PFSK-1 (cell line): ENCODE data around the gene ISM1.

ENCODE experiments used
- FOXP2 ChIP-seq: optimal IDR thresholded peaks from 2 replicates; pipeline ENCODE3; 2011; ENCODE audit warnings: borderline replicate concordance, control low read depth, inconsistent platforms; ENCODE audit not compliant: insufficient read depth; ENCODE audit errors: extremely low read length, extremely low read depth
- POLR2AphosphoS5 ChIP-seq: IDR thresholded peaks from 2 replicates; pipeline ENCODE4 v1.6.1; 2012; ENCODE audit warnings: low read depth, mild to moderate bottlenecking, control low read depth, low read length, moderate library complexity
- SIN3A ChIP-seq: IDR thresholded peaks from 2 replicates; pipeline ENCODE4 v1.6.1; 2012; ENCODE audit warnings: mild to moderate bottlenecking, low read length, moderate library complexity, borderline replicate concordance; ENCODE audit not compliant: insufficient read depth
- TAF1 ChIP-seq: IDR thresholded peaks from 2 replicates; pipeline ENCODE4 v1.6.1; 2012; ENCODE audit warnings: low read length, control low read depth, borderline replicate concordance; ENCODE audit not compliant: insufficient read depth
- TF ChIP-seq, protein P1 (sequence below), 2 experiments: IDR thresholded peaks; 2 replicates each; pipeline versions ENCODE4 v1.6.1 to v1.8.0; 2011 to 2012; ENCODE audit warnings: low read depth in 2 of 2, low read length in 2 of 2, control low read depth in 1 of 2, inconsistent platforms in 1 of 2, mild to moderate bottlenecking in 1 of 2, moderate library complexity in 1 of 2; ENCODE audit not compliant: insufficient read depth in 1 of 2

ISM1 gene

DNA sequence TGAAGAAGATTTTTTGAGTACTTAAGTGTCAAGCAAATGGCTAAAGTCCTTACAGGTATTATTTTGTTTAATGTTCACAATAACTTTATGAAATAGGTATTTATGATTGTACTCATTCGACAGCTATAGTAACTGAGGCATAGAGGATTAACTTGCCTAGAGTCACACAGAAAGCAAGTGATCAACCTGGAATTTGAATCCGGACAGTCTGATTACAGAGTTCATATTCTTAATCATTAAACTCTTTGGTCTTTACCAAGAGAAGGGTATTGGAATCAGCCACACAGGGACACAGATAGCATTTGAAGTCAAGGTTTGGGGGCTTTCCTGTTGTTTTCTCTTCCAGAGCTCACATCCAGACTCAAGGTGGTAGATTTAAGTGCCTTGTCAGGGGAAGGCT is 69.7 kb downstream of the ISM1 start:
- TF ChIP-seq FOXP2 = no peak
- no peak for TF ChIP-seq TAF1
- TF ChIP-seq POLR2AphosphoS5 = no peak
- no peak for TF ChIP-seq SIN3A
- TF ChIP-seq, protein P1, sequence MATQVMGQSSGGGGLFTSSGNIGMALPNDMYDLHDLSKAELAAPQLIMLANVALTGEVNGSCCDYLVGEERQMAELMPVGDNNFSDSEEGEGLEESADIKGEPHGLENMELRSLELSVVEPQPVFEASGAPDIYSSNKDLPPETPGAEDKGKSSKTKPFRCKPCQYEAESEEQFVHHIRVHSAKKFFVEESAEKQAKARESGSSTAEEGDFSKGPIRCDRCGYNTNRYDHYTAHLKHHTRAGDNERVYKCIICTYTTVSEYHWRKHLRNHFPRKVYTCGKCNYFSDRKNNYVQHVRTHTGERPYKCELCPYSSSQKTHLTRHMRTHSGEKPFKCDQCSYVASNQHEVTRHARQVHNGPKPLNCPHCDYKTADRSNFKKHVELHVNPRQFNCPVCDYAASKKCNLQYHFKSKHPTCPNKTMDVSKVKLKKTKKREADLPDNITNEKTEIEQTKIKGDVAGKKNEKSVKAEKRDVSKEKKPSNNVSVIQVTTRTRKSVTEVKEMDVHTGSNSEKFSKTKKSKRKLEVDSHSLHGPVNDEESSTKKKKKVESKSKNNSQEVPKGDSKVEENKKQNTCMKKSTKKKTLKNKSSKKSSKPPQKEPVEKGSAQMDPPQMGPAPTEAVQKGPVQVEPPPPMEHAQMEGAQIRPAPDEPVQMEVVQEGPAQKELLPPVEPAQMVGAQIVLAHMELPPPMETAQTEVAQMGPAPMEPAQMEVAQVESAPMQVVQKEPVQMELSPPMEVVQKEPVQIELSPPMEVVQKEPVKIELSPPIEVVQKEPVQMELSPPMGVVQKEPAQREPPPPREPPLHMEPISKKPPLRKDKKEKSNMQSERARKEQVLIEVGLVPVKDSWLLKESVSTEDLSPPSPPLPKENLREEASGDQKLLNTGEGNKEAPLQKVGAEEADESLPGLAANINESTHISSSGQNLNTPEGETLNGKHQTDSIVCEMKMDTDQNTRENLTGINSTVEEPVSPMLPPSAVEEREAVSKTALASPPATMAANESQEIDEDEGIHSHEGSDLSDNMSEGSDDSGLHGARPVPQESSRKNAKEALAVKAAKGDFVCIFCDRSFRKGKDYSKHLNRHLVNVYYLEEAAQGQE (IDR thresholded peaks at IDR 0.05; ENCODE audit: insufficient read depth in 1 of 2, low read depth in 2 of 2, low read length in 2 of 2) = no peak

DNA sequence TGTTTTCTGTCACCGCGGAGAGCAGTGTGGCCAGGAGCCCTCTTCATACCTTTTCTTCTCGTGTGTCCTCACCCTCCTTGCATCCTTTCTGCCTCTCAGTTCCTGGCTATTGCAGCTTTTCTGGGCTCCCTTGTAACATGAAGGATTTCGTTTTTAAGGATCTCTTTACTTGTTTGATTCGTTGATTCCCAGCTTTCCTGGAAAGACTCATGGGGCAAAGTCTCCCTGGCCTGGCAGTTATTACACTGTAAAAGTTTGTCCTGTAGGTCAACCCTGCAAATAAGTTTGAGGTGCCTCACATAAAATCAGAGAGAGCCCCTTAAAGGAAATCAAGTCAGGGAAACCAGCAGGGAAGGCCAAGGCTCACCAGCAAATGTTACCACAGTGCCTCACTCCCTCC is 70.1 kb downstream of the ISM1 start:
- TF ChIP-seq, protein P1 (IDR thresholded peaks at IDR 0.05; ENCODE audit: insufficient read depth in 1 of 2, low read depth in 2 of 2, low read length in 2 of 2) = no peak
- TF ChIP-seq POLR2AphosphoS5 (no peak), SIN3A (no peak), TAF1 (no peak), FOXP2 (no peak)

DNA sequence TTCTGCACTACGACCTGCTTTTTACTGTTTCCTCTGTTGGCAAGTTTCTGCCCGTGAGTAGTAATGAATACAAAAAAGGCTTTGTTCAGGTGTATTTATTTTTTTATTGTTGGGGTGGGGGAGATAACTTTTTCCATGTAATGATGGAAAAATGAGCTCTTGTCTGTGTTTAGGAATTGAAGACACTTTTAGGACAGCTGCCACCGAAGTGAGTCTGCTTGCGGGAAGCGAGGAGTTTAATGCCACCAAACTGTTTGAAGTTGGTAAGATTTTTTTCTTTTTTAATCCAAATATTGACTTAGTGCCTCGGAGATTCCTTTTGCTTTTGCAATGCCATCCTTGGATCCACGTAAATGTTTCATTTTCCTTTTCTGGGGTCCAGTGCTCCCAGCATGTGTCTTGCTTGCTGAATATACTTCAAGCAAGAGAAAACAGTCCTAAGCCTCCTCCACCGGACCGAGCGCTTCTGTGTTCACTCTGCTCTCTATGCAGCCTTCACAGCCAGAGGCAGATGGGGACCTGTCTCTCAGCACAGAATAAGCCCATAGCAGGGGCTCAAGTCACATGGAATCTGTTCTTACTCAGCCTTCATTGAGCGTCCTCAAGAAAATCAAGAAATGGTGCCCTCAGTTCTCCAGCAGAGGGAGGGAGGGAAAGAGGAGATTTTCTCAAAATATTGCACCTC is 71.3 kb downstream of the ISM1 start:
- TF ChIP-seq, protein P1 (IDR thresholded peaks at IDR 0.05; ENCODE audit: insufficient read depth in 1 of 2, low read depth in 2 of 2, low read length in 2 of 2) = no peak
- TF ChIP-seq POLR2AphosphoS5 = no peak
- TF ChIP-seq FOXP2 = no peak
- TF ChIP-seq TAF1 = no peak
- TF ChIP-seq SIN3A = no peak

DNA sequence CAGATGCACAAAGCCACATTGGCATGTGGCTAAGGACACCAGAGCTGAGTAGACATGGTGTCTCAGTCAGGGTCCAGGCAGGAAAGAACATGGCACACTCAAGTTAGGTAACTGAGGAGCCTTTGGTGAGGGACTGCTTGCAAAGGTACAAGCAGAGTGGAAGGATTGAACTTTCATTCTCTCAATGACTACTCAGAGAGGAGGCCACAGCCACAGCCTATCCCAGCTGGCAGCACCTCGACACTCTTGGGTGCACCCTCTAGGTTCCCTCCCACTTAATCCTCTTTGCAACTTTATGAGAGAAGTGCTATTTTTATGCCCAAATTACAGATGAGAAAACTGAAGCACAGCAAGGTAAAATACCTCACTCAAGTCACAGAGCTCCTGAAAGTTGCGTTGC is 73.4 kb downstream of the ISM1 start:
- TF ChIP-seq POLR2AphosphoS5 (no peak), SIN3A (no peak), TAF1 (no peak), FOXP2 (no peak)
- TF ChIP-seq, protein P1 (IDR thresholded peaks at IDR 0.05; ENCODE audit: insufficient read depth in 1 of 2, low read depth in 2 of 2, low read length in 2 of 2) = no peak

DNA sequence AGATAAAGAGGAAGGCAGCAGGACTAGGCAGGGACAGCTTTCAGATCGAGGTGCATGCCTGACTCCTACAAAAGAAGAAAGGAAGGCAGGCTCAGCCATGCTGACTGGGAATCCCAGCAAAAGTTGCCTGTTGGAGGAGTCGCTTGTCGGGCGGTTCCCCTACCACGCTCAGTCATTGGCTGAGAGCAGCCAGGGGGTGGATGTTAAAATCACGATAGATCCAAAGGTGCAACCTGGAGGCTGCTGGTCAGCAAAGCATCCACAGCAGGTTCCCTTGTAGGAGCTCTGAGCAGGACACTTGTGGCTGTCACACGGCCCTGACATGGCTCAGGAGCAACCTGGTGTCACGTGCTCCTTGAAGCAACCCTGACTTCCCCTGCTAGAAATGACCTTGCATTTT is 74.6 kb downstream of the ISM1 start:
- no peak for TF ChIP-seq SIN3A
